Liver (tissue), 9 donors: ENCODE results near the gene FOXN3. TPM values are rescaled to one million over a fixed set of nuclear protein-coding genes. Genes with fewer than 3 reads are reported as not detected.

Experiments
- DNase-seq: peaks from one replicate; pipeline ENCODE4 v3.0.0-alpha.2; 2017; ENCODE audit warnings: low spot score
- H3K27ac ChIP-seq, 2 donors: one replicate each; pipeline ENCODE4 v1.7.0; 2013; ENCODE audit warnings: inconsistent platforms in 2 of 2, low read length in 2 of 2, control low read depth in 1 of 2, low read depth in 1 of 2, mild to moderate bottlenecking in 1 of 2
- H3K27me3 ChIP-seq, 4 donors: one replicate each; pipeline versions ENCODE4 v1.6.1 to v1.7.0; 2013; ENCODE audit warnings: low read length in 3 of 4, inconsistent platforms in 1 of 4, mild to moderate bottlenecking in 1 of 4, moderate library complexity in 1 of 4; ENCODE audit not compliant: control insufficient read depth in 4 of 4, insufficient read depth in 4 of 4
- H3K36me3 ChIP-seq, 4 donors: one replicate each; pipeline versions ENCODE4 v1.6.1 to v1.7.0; 2013; ENCODE audit warnings: low read length in 3 of 4, mild to moderate bottlenecking in 3 of 4, low read depth in 1 of 4, moderate library complexity in 1 of 4; ENCODE audit not compliant: control insufficient read depth in 4 of 4, insufficient read depth in 3 of 4
- H3K4me1 ChIP-seq, 4 donors: one replicate each; pipeline versions ENCODE4 v1.6.1 to v1.7.0; 2013; ENCODE audit warnings: low read length in 3 of 4, mild to moderate bottlenecking in 3 of 4, moderate library complexity in 1 of 4; ENCODE audit not compliant: control insufficient read depth in 4 of 4, insufficient read depth in 4 of 4
- H3K4me3 ChIP-seq, 3 donors: one replicate each; pipeline versions ENCODE4 v1.6.1 to v1.7.0; 2013; ENCODE audit warnings: low read length in 3 of 3, control low read depth in 1 of 3, low read depth in 1 of 3, mild to moderate bottlenecking in 1 of 3
- H3K9ac ChIP-seq, 2 donors: one replicate each; pipeline ENCODE4 v1.7.0; 2013; ENCODE audit warnings: low read length in 2 of 2, mild to moderate bottlenecking in 2 of 2, moderate library complexity in 2 of 2, control low read depth in 1 of 2, low read depth in 1 of 2
- H3K9me3 ChIP-seq, 4 donors: one replicate each; pipeline versions ENCODE4 v1.6.1 to v1.7.0; 2013; ENCODE audit warnings: low read length in 3 of 4; ENCODE audit not compliant: control insufficient read depth in 4 of 4
- EGR1 ChIP-seq, 2 donors: IDR thresholded peaks; 2 replicates each; pipeline ENCODE4 v1.6.1; 2016 to 2018; ENCODE audit warnings: antibody characterized with exemption in 2 of 2, low read depth in 2 of 2
- FOXA1 ChIP-seq: IDR thresholded peaks from 2 replicates; pipeline ENCODE4 v1.6.1; 2016; ENCODE audit warnings: antibody characterized with exemption
- FOXA2 ChIP-seq: IDR thresholded peaks from 2 replicates; pipeline ENCODE4 v1.6.1; 2016; ENCODE audit warnings: antibody characterized with exemption
- GABPA ChIP-seq, 2 donors: IDR thresholded peaks in 1 of 2; conservative IDR thresholded peaks in 1 of 2; 2 replicates each; pipeline ENCODE4 v1.6.1; 2016; ENCODE audit warnings: antibody characterized with exemption in 2 of 2, mild to moderate bottlenecking in 1 of 2, moderate library complexity in 1 of 2
- HNF4A ChIP-seq, 2 donors: conservative IDR thresholded peaks; 2 replicates each; pipeline ENCODE4 v1.6.1; 2016; ENCODE audit warnings: antibody characterized with exemption in 2 of 2, mild to moderate bottlenecking in 2 of 2
- HNF4G ChIP-seq: IDR thresholded peaks from 2 replicates; pipeline ENCODE4 v1.6.1; 2016; ENCODE audit warnings: antibody characterized with exemption
- JUND ChIP-seq, 2 donors: IDR thresholded peaks; 2 replicates each; pipeline ENCODE4 v1.6.1; 2016; ENCODE audit warnings: antibody characterized with exemption in 2 of 2
- NR2F2 ChIP-seq: IDR thresholded peaks from 2 replicates; pipeline ENCODE4 v1.6.1; 2016; ENCODE audit warnings: antibody characterized with exemption
- RAD21 ChIP-seq, 2 donors: IDR thresholded peaks; 2 replicates each; pipeline ENCODE4 v1.6.1; 2016; ENCODE audit warnings: antibody characterized with exemption in 2 of 2, mild to moderate bottlenecking in 2 of 2
- RXRA ChIP-seq, 2 donors: IDR thresholded peaks; 2 replicates each; pipeline ENCODE4 v1.6.1; 2017 to 2018; ENCODE audit warnings: antibody characterized with exemption in 2 of 2, mild to moderate bottlenecking in 1 of 2
- SP1 ChIP-seq: IDR thresholded peaks from 2 replicates; pipeline ENCODE4 v1.6.1; 2018; ENCODE audit warnings: antibody characterized with exemption, mild to moderate bottlenecking
- TAF1 ChIP-seq: conservative IDR thresholded peaks from 2 replicates; pipeline ENCODE4 v1.6.1; 2016; ENCODE audit warnings: antibody characterized with exemption, mild to moderate bottlenecking
- YY1 ChIP-seq: IDR thresholded peaks from 2 replicates; pipeline ENCODE4 v1.6.1; 2016; ENCODE audit warnings: antibody characterized with exemption, mild to moderate bottlenecking
- WGBS: extraction: QIAGEN DNeasy Blood & Tissue Kit; methylation state at CpG from one replicate; pipeline ENCODE4 v1.1.7; 2013; 5-methylcytosine and 5-hydroxymethylcytosine counted together
- polyA plus RNA-seq, 2 donors: library from polyadenylated mRNA; stranded (reverse) in 1 of 2; unstranded in 1 of 2; fragments of 200-250 nt in 1 of 2; fragments of >200 nt in 1 of 2; fragmentation: Nextera tagmentation in 1 of 2; extraction: Ambion mirVana in 1 of 2; gene quantifications; one replicate each; pipeline versions ENCODE4 v1.2.1 to v1.2.3, GENCODE V29; 2013 to 2015
- total RNA-seq, 2 donors: library from RNA; depleted of rRNA; stranded (reverse); fragments of >200 nt; gene quantifications; one replicate each; pipeline ENCODE4 v1.2.3, GENCODE V29; 2014
- TF ChIP-seq, protein P1 (sequence below): IDR thresholded peaks from 2 replicates; pipeline ENCODE4 v1.6.1; 2016; ENCODE audit warnings: antibody characterized with exemption
- TF ChIP-seq, protein P2 (sequence below): IDR thresholded peaks from 2 replicates; pipeline ENCODE4 v1.6.1; 2016; ENCODE audit warnings: antibody characterized with exemption, mild to moderate bottlenecking
- TF ChIP-seq, protein P3 (sequence below): IDR thresholded peaks from 2 replicates; pipeline ENCODE4 v1.6.1; 2016; ENCODE audit warnings: antibody characterized with exemption
- TF ChIP-seq, protein P4 (sequence below): fragments of 150-350 bp; IDR thresholded peaks from 2 replicates; pipeline ENCODE4 v1.5.1; 2017; ENCODE audit warnings: improper control_type of control experiment, low read depth, low read length; ENCODE audit not compliant: missing input control
- TF ChIP-seq, protein P5 (sequence below): IDR thresholded peaks from 2 replicates; pipeline ENCODE4 v1.6.1; 2016; ENCODE audit warnings: antibody characterized with exemption
- donor health status: healthy.
- donor health status: healthy.
- donor health status: healthy.
- donor health status: healthy.
- donor health status: healthy.

The FOXN3 gene
- total and polyA plus RNA-seq, 4 donors = 17.8 to 44.8 (median 35.3) TPM

DNA sequence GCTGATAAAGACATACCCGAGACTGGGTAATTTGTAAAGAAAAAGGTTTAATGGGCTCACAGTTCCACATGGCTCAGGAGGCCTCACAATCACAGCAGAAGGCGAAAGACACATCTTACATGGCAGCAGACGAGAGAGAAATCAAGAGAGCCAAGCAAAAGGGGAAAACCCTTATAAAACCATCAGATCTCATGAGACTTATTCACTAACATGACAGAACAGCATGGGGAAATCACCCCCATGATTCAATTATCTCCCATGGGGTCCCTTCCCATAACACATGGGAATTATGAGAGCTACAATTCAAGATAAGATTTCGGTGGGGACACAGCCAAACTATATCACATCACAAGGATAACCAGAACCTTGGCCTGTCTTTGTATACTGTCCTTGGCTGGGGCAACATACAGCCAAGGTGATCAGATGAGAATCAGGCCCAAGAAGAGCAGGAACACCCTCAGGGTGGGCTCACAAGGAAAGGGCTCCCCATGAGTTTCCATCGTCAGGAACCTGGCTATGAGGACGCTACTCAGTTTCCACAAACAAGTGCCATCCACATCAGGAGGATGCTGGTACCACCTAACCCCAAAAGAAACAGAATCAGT is 152.7 kb downstream of the FOXN3 start:
- H3K9ac ChIP-seq = no peak overlapping the region
- TF ChIP-seq, protein P1, sequence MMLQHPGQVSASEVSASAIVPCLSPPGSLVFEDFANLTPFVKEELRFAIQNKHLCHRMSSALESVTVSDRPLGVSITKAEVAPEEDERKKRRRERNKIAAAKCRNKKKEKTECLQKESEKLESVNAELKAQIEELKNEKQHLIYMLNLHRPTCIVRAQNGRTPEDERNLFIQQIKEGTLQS = no peak
- TF ChIP-seq YY1 = no peak
- TF ChIP-seq, protein P2, sequence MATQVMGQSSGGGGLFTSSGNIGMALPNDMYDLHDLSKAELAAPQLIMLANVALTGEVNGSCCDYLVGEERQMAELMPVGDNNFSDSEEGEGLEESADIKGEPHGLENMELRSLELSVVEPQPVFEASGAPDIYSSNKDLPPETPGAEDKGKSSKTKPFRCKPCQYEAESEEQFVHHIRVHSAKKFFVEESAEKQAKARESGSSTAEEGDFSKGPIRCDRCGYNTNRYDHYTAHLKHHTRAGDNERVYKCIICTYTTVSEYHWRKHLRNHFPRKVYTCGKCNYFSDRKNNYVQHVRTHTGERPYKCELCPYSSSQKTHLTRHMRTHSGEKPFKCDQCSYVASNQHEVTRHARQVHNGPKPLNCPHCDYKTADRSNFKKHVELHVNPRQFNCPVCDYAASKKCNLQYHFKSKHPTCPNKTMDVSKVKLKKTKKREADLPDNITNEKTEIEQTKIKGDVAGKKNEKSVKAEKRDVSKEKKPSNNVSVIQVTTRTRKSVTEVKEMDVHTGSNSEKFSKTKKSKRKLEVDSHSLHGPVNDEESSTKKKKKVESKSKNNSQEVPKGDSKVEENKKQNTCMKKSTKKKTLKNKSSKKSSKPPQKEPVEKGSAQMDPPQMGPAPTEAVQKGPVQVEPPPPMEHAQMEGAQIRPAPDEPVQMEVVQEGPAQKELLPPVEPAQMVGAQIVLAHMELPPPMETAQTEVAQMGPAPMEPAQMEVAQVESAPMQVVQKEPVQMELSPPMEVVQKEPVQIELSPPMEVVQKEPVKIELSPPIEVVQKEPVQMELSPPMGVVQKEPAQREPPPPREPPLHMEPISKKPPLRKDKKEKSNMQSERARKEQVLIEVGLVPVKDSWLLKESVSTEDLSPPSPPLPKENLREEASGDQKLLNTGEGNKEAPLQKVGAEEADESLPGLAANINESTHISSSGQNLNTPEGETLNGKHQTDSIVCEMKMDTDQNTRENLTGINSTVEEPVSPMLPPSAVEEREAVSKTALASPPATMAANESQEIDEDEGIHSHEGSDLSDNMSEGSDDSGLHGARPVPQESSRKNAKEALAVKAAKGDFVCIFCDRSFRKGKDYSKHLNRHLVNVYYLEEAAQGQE = no peak
- TF ChIP-seq HNF4A (conservative IDR thresholded peaks at IDR 0.05) = no peak
- TF ChIP-seq GABPA (IDR thresholded peaks at IDR 0.05 in 1 of 2, conservative IDR thresholded peaks at IDR 0.05 in 1 of 2) = no peak
- no peak for TF ChIP-seq TAF1
- TF ChIP-seq RAD21 (IDR thresholded peaks at IDR 0.05) = no peak
- no peak for TF ChIP-seq SP1
- TF ChIP-seq, protein P3, sequence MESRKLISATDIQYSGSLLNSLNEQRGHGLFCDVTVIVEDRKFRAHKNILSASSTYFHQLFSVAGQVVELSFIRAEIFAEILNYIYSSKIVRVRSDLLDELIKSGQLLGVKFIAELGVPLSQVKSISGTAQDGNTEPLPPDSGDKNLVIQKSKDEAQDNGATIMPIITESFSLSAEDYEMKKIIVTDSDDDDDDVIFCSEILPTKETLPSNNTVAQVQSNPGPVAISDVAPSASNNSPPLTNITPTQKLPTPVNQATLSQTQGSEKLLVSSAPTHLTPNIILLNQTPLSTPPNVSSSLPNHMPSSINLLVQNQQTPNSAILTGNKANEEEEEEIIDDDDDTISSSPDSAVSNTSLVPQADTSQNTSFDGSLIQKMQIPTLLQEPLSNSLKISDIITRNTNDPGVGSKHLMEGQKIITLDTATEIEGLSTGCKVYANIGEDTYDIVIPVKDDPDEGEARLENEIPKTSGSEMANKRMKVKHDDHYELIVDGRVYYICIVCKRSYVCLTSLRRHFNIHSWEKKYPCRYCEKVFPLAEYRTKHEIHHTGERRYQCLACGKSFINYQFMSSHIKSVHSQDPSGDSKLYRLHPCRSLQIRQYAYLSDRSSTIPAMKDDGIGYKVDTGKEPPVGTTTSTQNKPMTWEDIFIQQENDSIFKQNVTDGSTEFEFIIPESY = no peak
- no peak for TF ChIP-seq HNF4G
- no peak for TF ChIP-seq JUND (IDR thresholded peaks at IDR 0.05)
- no peak for TF ChIP-seq RXRA (IDR thresholded peaks at IDR 0.05)
- no peak for TF ChIP-seq EGR1 (IDR thresholded peaks at IDR 0.05; ENCODE audit: low read depth in 2 of 2)
- no peak for TF ChIP-seq FOXA2
- TF ChIP-seq NR2F2 = no peak
- no peak for TF ChIP-seq FOXA1
- TF ChIP-seq, protein P4, sequence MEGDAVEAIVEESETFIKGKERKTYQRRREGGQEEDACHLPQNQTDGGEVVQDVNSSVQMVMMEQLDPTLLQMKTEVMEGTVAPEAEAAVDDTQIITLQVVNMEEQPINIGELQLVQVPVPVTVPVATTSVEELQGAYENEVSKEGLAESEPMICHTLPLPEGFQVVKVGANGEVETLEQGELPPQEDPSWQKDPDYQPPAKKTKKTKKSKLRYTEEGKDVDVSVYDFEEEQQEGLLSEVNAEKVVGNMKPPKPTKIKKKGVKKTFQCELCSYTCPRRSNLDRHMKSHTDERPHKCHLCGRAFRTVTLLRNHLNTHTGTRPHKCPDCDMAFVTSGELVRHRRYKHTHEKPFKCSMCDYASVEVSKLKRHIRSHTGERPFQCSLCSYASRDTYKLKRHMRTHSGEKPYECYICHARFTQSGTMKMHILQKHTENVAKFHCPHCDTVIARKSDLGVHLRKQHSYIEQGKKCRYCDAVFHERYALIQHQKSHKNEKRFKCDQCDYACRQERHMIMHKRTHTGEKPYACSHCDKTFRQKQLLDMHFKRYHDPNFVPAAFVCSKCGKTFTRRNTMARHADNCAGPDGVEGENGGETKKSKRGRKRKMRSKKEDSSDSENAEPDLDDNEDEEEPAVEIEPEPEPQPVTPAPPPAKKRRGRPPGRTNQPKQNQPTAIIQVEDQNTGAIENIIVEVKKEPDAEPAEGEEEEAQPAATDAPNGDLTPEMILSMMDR = no peak
- TF ChIP-seq, protein P5, sequence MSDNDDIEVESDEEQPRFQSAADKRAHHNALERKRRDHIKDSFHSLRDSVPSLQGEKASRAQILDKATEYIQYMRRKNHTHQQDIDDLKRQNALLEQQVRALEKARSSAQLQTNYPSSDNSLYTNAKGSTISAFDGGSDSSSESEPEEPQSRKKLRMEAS = no peak
- 93% methylated on average over 6 of the region's 6 CpGs for WGBS
- no peaks in the 10 kb centered on the region for H3K27me3 ChIP-seq
- H3K9me3 ChIP-seq = no peaks in the 10 kb centered on the region
- H3K36me3 ChIP-seq = no peaks in the 10 kb centered on the region
- peaks cover 0 to 11% (median 2%) of the 10 kb centered on the region in 4 donors for H3K4me1 ChIP-seq
- no peak overlapping the region for H3K4me3 ChIP-seq
- DNase-seq = no peak
- H3K27ac ChIP-seq = no peak overlapping the region
